ENCODE data around the gene HSBP1L1. TPM values are rescaled to one million over a fixed set of nuclear protein-coding genes. Genes with fewer than 3 reads are reported as not detected.

HSBP1L1 gene
- polyA plus RNA-seq, 2 of the 4 experiments (the other 2 are of a cell fraction), result 17.7 to 19.1 TPM

- ChIA-PET POLR2A (no interaction called here), CTCF (no interaction called here)
- WGBS (ENCODE audit: missing lambda C conversion rate), result 92% methylated on average over 20 of the region's 24 CpGs
- FAIRE-seq (no peak), ATAC-seq (no peak), DNase-seq (ENCODE audit: low read depth in 1 of 2, low spot score in 1 of 2) (no peak)
- no peaks in the 10 kb centered on the region; the same call in 2 of the 3 replicates for H3K4me1 ChIP-seq
- no peak overlapping the region for H3K4me2 ChIP-seq
- H3K4me3 ChIP-seq, result no peak overlapping the region
- H3K9me3 ChIP-seq, result no peaks in the 10 kb centered on the region
- TF ChIP-seq ATOH8 (CRISPR knock-in tag; IDR thresholded peaks at IDR 0.05; ENCODE audit: low read depth) (no peak), CHD4 (IDR thresholded peaks at IDR 0.05; ENCODE audit: borderline replicate concordance) (no peak)
- no peak overlapping the region for H3K27ac ChIP-seq
Measured at GRCh38 chr18:79952996-79953559, 11.4 kb upstream of the HSBP1L1 start.

GRCh38 chr18:79953971-79954651, 10.3 kb upstream of the HSBP1L1 start:
- Histone ChIP-seq H3K27ac (no peak overlapping the region), H3K4me1 (no peaks in the 10 kb centered on the region; the same call in 2 of the 3 replicates), H3K4me3 (no peak overlapping the region), H3K4me2 (no peak overlapping the region), H3K9me3 (no peaks in the 10 kb centered on the region)
- ChIA-PET CTCF (no interaction called here), POLR2A (no interaction called here)
- ATAC-seq (no peak), FAIRE-seq (no peak), DNase-seq (ENCODE audit: low read depth in 1 of 2, low spot score in 1 of 2) (no peak)
- TF ChIP-seq JUNB (IDR thresholded peaks at IDR 0.05) (no peak), GATA3 (IDR thresholded peaks at IDR 0.05; ENCODE audit: borderline replicate concordance) (no peak), RNF2 (IDR thresholded peaks at IDR 0.05; ENCODE audit: borderline replicate concordance, low read depth) (no peak)
- WGBS (ENCODE audit: missing lambda C conversion rate), result 89% methylated on average over 8 of the region's 10 CpGs

GRCh38 chr18:79954791-79955190, 9.7 kb upstream of the HSBP1L1 start:
- ChIA-PET POLR2A (no interaction called here), CTCF (no interaction called here)
- no peak overlapping the region for H3K4me3 ChIP-seq
- no peak overlapping the region for H3K4me2 ChIP-seq
- no peaks in the 10 kb centered on the region; the same call in 2 of the 3 replicates for H3K4me1 ChIP-seq
- no peak for ATAC-seq
- H3K27ac ChIP-seq, result no peak overlapping the region
- WGBS (ENCODE audit: missing lambda C conversion rate), result 87% methylated on average over 2 of the region's 5 CpGs
- DNase-seq (ENCODE audit: low read depth in 1 of 2, low spot score in 1 of 2), result no peak
- no peak for FAIRE-seq
- no peak for TF ChIP-seq USF2 (IDR thresholded peaks at IDR 0.05)
- no peak for TF ChIP-seq CBX2 (IDR thresholded peaks at IDR 0.05; ENCODE audit: borderline replicate concordance, low read depth)
- no peaks in the 10 kb centered on the region for H3K9me3 ChIP-seq

GRCh38 chr18:79955302-79956075, 9.0 kb upstream of the HSBP1L1 start:
- WGBS (ENCODE audit: missing lambda C conversion rate), result 80% methylated on average over 12 of the region's 12 CpGs
- no peak for ATAC-seq
- Histone ChIP-seq H3K4me1 (no peaks in the 10 kb centered on the region; the same call in 2 of the 3 replicates), H3K4me3 (no peak overlapping the region), H3K27ac (no peak overlapping the region), H3K9me3 (no peaks in the 10 kb centered on the region), H3K4me2 (no peak overlapping the region)
- FAIRE-seq, result no peak
- POLR2A ChIA-PET, result no interaction called here
- TF ChIP-seq CTCF (IDR thresholded peaks at IDR 0.05) (no peak), MAFK (IDR thresholded peaks at IDR 0.05; ENCODE audit: partially characterized antibody) (no peak), EP300 (IDR thresholded peaks at IDR 0.05) (no peak), HMGXB4 (CRISPR knock-in tag; IDR thresholded peaks at IDR 0.05; ENCODE audit: borderline replicate concordance) (no peak), CEBPB (IDR thresholded peaks at IDR 0.05) (no peak), CHD2 (IDR thresholded peaks at IDR 0.05; ENCODE audit: low read length, partially characterized antibody) (no peak), HES2 (IDR thresholded peaks at IDR 0.05) (no peak), RAD21 (conservative IDR thresholded peaks at IDR 0.05 in 1 of 2, IDR thresholded peaks at IDR 0.05 in 1 of 2) (no peak), KDM1A (IDR thresholded peaks at IDR 0.05; ENCODE audit: low read depth) (no peak), HOXA7 (CRISPR knock-in tag; IDR thresholded peaks at IDR 0.05) (no peak), JUNB (IDR thresholded peaks at IDR 0.05) (no peak), TP53 (CRISPR knock-in tag; IDR thresholded peaks at IDR 0.05) (no peak), MYC (IDR thresholded peaks at IDR 0.05; ENCODE audit: borderline replicate concordance, low read length) (no peak), BHLHE40 (IDR thresholded peaks at IDR 0.05; ENCODE audit: low read depth, low read length) (no peak)
- DNase-seq (ENCODE audit: low read depth in 1 of 2, low spot score in 1 of 2), result no peak
- CTCF ChIA-PET, result no interaction called here

Measured in A549 (cell line).